Loucy (cell line): Measurements from ENCODE around the gene RALGPS1.

Source experiments
- H2AFZ ChIP-seq: fragments of 200-600 bp; sonication (generic); 2 replicates; pipeline ENCODE4 v1.6.0; 2016; ENCODE audit warnings: antibody characterized with exemption, mild to moderate bottlenecking, low read length, moderate library complexity
- H3F3A ChIP-seq: fragments of 200-600 bp; 2 replicates; pipeline ENCODE4 v1.6.0; 2016; ENCODE audit warnings: antibody characterized with exemption, low read depth, mild to moderate bottlenecking
- H3K27me3 ChIP-seq: fragments of 200-600 bp; sonication (generic); 2 replicates; pipeline ENCODE4 v1.6.1; 2014; ENCODE audit warnings: low read length, mild to moderate bottlenecking; ENCODE audit not compliant: insufficient read depth, poor library complexity, severe bottlenecking
- H3K36me3 ChIP-seq: fragments of 200-600 bp; sonication (generic); 2 replicates; pipeline ENCODE4 v1.6.1; 2016; ENCODE audit warnings: low read length; ENCODE audit not compliant: insufficient read depth
- H3K4me1 ChIP-seq: fragments of 200-600 bp; sonication (generic); 2 replicates; pipeline ENCODE4 v1.5.1; 2014; ENCODE audit warnings: low read length, mild to moderate bottlenecking; ENCODE audit not compliant: insufficient read depth, poor library complexity, severe bottlenecking
- H3K4me2 ChIP-seq: fragments of 200-600 bp; sonication (generic); 2 replicates; pipeline ENCODE4 v1.6.0; 2014; ENCODE audit warnings: antibody characterized with exemption, low read length, low read depth, mild to moderate bottlenecking; ENCODE audit not compliant: poor library complexity, severe bottlenecking
- H3K4me3 ChIP-seq: fragments of 200-600 bp; sonication (generic); 2 replicates; pipeline ENCODE4 v1.5.1; 2014; ENCODE audit warnings: low read length, mild to moderate bottlenecking, mixed read lengths; ENCODE audit not compliant: poor library complexity, severe bottlenecking
- H3K79me2 ChIP-seq: fragments of 200-600 bp; sonication (generic); 2 replicates; pipeline ENCODE4 v1.6.1; 2014; ENCODE audit warnings: low read length; ENCODE audit not compliant: insufficient read depth
- H3K9ac ChIP-seq: fragments of 200-600 bp; sonication (generic); 2 replicates; pipeline ENCODE4 v1.6.0; 2014; ENCODE audit warnings: mild to moderate bottlenecking, low read depth, low read length, moderate library complexity; ENCODE audit not compliant: poor library complexity, severe bottlenecking
- H3K9me2 ChIP-seq: fragments of 200-600 bp; sonication (generic); replicated peaks from 2 replicates; pipeline ENCODE4 v1.6.1; 2016; ENCODE audit warnings: low read depth, low read length, mixed read lengths
- H3K9me3 ChIP-seq: fragments of 200-600 bp; sonication (generic); 2 replicates; pipeline ENCODE4 v1.6.1; 2014; ENCODE audit warnings: mild to moderate bottlenecking, antibody characterized with exemption, low read length, low read depth; ENCODE audit not compliant: insufficient read depth
- H4K20me1 ChIP-seq: fragments of 200-600 bp; sonication (generic); 2 replicates; pipeline ENCODE4 v1.6.0; 2014; ENCODE audit warnings: antibody characterized with exemption, low read length, mild to moderate bottlenecking; ENCODE audit not compliant: insufficient read depth, poor library complexity, severe bottlenecking
- CTCF ChIP-seq: fragments of 200-600 bp; sonication (generic); conservative IDR thresholded peaks from 2 replicates; pipeline ENCODE4 v1.5.1; 2014; ENCODE audit warnings: mild to moderate bottlenecking, antibody characterized with exemption, low read length
- EZH2phosphoT487 ChIP-seq: fragments of 200-600 bp; IDR thresholded peaks from 2 replicates; pipeline ENCODE4 v1.6.1; 2018; ENCODE audit warnings: antibody characterized with exemption, mild to moderate bottlenecking, moderate library complexity, borderline replicate concordance

Gene RALGPS1

GRCh38 chr9:127182901-127183746 is 268.5 kb downstream of the RALGPS1 start:
- Histone ChIP-seq H3K4me3 (no peak overlapping the region), H3K9ac (no peak overlapping the region), H3K36me3 (no peaks in the 10 kb centered on the region), H2AFZ (no peak overlapping the region), H3K9me3 (no peaks in the 10 kb centered on the region), H3K4me2 (no peak overlapping the region), H4K20me1 (no peaks in the 10 kb centered on the region), H3K27me3 (no peaks in the 10 kb centered on the region), H3F3A (no peaks in the 10 kb centered on the region; the same call in 1 of the 2 replicates), H3K9me2 (no peaks in the 10 kb centered on the region), H3K79me2 (no peaks in the 10 kb centered on the region), H3K4me1 (peaks cover 8% of the 10 kb centered on the region)
- TF ChIP-seq EZH2phosphoT487, result no peak
- TF ChIP-seq CTCF, result no peak

GRCh38 chr9:127183814-127184582 is 269.4 kb downstream of the RALGPS1 start:
- Histone ChIP-seq H3K79me2 (no peaks in the 10 kb centered on the region), H4K20me1 (no peaks in the 10 kb centered on the region), H3K9ac (no peak overlapping the region), H3K36me3 (no peaks in the 10 kb centered on the region), H3K9me3 (no peaks in the 10 kb centered on the region), H3K4me2 (no peak overlapping the region), H3F3A (no peaks in the 10 kb centered on the region), H3K4me3 (no peak overlapping the region), H3K9me2 (no peaks in the 10 kb centered on the region), H3K27me3 (no peaks in the 10 kb centered on the region), H2AFZ (no peak overlapping the region), H3K4me1 (peaks cover under 1% of the 10 kb centered on the region)
- no peak for TF ChIP-seq CTCF
- no peak for TF ChIP-seq EZH2phosphoT487

GRCh38 chr9:127184641-127185040 is 270.1 kb downstream of the RALGPS1 start:
- Histone ChIP-seq H3K9me2 (no peaks in the 10 kb centered on the region), H3K27me3 (no peaks in the 10 kb centered on the region), H3F3A (no peaks in the 10 kb centered on the region), H3K9ac (no peak overlapping the region), H3K36me3 (no peaks in the 10 kb centered on the region), H3K79me2 (no peaks in the 10 kb centered on the region), H4K20me1 (no peaks in the 10 kb centered on the region), H3K4me3 (no peak overlapping the region), H3K4me1 (no peaks in the 10 kb centered on the region), H3K9me3 (no peaks in the 10 kb centered on the region), H3K4me2 (no peak overlapping the region), H2AFZ (no peak overlapping the region)
- TF ChIP-seq CTCF (no peak), EZH2phosphoT487 (no peak)
